Activated CD4-positive, CD25-positive, alpha-beta regulatory T cell treated with anti-CD3 and anti-CD28 coated beads, Interleukin-2, amount 50 U/mL, for 24 hours (primary cell): ENCODE measurements around the gene FAM237A.

Experiments used
- ATAC-seq, 2 donors: fragments of 150-1000 bp; cut with Tn5 transposase; one replicate each; pipeline ENCODE4 v1.10.0; 2021; ENCODE audit warnings: mild to moderate bottlenecking in 1 of 2, moderate library complexity in 1 of 2

The FAM237A gene

GRCh38 chr2:206692971-206693370 is 50.7 kb downstream of the FAM237A start:
- ATAC-seq: no peak

GRCh38 chr2:206693399-206694137 is 51.3 kb downstream of the FAM237A start:
- peak; percentile 55 to 68 for ATAC-seq

- no peak for ATAC-seq
Observed at GRCh38 chr2:206696910-206697309, 54.6 kb downstream of the FAM237A start.

- ATAC-seq: no peak
Observed at GRCh38 chr2:206698811-206699210, 56.5 kb downstream of the FAM237A start.
